ENCODE data around the gene TUBE1.

The TUBE1 gene

GRCh38 chr6:112033791-112034615 is 53.3 kb downstream of the TUBE1 start:
- no peak for DNase-seq

DNA sequence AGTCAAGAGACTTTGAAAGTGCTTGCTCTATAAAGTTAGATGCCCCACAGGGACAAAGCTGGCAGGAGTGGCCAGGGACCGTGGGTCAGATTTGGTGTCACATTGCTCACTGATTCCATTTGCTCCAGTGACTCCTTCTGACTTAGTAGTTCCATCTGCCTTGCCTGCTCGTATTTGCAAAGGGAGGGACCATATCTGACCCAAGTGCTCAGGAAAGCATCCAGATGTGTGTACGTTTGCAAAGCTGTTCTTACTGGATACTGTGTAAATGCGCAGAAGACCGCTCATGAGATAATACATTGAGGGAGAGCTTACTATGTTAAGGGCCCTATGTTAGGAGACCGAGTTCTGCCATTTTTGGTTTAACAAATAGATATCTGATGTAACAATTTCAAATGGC is 54.6 kb downstream of the TUBE1 start:
- no peak for DNase-seq

DNA sequence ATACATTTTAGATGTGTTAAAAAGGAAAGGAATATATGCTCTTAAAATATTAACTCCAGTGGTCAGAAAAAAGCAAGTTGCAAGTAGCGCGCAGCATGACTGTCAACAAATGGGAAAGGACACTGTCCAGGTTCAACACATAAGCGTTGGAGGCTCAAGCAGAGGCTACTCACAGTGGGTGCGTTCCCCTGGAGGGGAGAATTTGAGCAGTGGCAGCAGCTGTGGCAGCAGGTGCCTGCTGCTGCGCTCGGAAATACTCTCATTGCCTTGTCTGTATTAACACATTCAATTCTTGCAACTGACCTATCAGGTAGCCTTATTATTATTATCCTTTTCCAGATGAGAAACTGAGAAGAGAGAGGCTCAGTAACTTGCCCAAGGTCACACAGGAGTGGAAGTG is 55.3 kb downstream of the TUBE1 start:
- DNase-seq, result no peak

GRCh38 chr6:112030961-112031660 is 56.2 kb downstream of the TUBE1 start:
- no peak for DNase-seq

- DNase-seq, result no peak
Measured at GRCh38 chr6:112030206-112030960, 56.9 kb downstream of the TUBE1 start.

DNA sequence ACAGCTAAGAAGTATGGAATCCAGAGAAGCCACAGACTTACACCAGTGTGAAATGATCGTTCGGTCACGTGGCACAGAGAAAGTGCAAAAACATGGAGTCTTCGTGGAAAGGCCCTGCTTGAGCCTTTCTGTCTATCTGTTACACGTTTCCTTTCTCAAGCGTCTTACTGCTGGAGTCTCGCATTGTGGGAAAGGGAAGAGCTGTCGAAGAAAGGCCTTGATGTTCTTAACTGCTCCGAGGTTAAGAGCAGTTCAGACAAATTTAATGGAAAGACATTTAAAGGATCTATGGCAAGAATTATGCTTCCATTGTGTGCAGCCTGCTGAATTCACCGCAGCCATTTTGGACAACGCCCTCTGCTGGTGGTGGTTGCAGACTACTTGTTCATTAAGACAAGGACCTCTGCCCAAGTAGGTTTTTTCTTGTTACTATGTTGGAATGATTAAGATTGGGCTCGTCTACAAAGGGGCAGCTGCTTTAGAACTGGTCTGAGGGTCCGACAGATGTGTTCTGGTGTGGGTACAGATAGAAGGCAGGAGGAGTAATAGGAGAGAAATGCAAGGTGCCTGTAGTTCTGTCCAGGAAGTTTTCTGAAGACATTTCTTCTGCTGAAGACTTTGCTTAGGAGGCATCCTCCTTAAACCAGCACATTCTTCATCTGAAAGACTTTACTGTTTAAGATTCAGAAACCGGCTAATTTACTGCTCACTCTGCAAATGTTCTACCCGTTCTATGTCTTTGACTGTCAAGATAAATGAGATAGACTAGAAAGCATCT is 58.0 kb downstream of the TUBE1 start:
- DNase-seq, result peak; percentile 26

DNA sequence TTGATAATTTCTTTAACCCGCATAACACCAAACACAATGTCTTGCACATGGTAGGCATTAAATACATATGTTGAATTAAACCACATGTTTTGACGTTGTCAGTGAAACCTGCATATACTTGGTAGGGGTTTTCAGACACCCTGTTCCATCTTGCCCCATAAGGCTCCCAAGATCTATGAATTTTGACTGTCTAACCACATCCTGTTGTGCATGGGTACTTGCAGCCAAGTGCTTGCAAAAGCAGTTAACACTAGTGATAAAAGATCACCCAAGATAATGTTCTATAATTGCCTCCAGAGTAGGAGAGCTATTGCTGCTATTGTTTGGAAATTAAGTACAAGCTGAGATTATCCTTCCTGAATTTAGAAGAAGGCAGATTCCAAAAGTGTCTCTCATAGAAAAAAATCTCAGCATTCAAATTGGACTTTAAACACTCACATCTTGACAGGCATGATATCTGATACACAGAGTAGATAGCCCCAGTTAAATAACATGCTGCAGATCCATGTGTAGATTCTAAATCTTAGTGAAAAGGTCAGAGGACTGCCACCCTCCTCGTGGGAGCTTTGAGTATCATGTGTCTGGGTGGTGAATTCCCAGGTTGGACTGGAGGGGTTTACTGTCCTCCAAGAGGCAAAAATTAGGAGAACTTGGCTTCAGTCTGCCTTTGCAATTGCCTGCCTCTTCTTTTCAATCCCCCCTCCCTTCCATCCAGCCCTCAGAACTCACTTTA is 59.2 kb downstream of the TUBE1 start:
- DNase-seq, result no peak

- DNase-seq, result no peak
Measured at GRCh38 chr6:112026933-112027332, 60.3 kb downstream of the TUBE1 start.

GRCh38 chr6:112024464-112024863 is 62.8 kb downstream of the TUBE1 start:
- DNase-seq, result no peak

DNA sequence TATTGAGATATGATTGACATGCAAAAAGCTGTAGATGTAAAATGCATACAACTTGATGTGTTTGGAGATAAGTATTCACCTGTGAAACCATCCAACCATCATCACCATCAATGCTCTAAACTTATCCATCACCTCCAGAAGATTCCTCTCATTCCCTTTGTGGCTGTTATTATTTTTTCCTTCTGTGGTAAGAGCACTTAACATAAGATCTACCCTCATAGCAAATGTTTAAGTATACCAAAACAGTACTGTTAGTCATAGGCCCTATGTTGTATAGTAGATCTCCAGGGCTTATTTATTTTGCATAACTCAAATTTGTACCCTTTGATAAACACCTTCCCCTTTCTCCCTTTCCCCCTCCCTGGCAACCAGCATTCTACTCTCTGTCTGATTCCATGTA is 64.5 kb downstream of the TUBE1 start:
- DNase-seq, result no peak

DNA sequence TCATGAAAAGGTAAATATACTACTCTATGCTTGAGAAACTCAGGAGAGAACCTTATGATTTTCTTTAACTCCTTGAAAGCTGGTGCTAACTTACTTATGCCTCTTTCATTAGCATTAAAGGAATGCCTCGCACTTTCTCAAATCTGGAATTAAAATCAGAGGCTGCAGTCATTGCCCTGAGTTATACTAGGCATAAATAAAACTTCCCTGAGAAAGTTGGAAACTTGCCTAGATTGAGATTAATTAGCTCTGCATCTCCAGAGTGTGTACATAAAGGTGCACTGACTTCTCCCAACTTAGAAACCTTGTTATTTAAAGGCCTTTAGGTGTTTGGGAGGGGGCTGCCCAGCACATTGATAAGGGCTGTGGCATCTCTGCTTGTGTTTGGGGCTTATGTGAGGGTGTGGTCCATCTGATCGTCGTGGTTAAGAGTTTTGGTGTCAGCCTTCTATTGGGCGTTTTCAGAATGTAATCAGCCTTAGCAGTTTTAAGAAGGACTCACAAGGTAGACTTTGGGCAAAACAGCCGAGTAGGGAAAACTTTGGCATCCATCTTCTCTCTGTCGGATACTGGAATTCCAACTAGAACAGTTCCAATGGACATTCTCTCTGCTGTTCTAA is 65.5 kb downstream of the TUBE1 start:
- DNase-seq, result no peak

All from NCI-H1048 (cell line).